Measurements from ENCODE around the gene RASD1.

Gene RASD1

GRCh38 chr17:17526369-17526768 is 30.2 kb upstream of the RASD1 start:
- Histone ChIP-seq H2AFZ (ENCODE audit: low read length) (no peak overlapping the region), H3K27me3 (replicated peaks; ENCODE audit: insufficient read depth, low read length) (no peaks in the 10 kb centered on the region), H3K27ac (ENCODE audit: low read length) (no peak overlapping the region), H3K4me1 (ENCODE audit: low read length) (no peaks in the 10 kb centered on the region), H3F3A (ENCODE audit: insufficient read depth, low read length) (no peaks in the 10 kb centered on the region), H4K20me1 (ENCODE audit: insufficient read depth, low read length) (no peaks in the 10 kb centered on the region), H3K9me3 (replicated peaks; ENCODE audit: insufficient read depth, low read length) (no peaks in the 10 kb centered on the region), H3K4me2 (ENCODE audit: low read depth, low read length) (no peak overlapping the region), H3K4me3 (ENCODE audit: low read length) (no peak overlapping the region), H3K9ac (ENCODE audit: low read length) (no peak overlapping the region), H3K36me3 (replicated peaks; ENCODE audit: insufficient read depth, low read length) (no peaks in the 10 kb centered on the region), H3K9me2 (replicated peaks; ENCODE audit: insufficient read depth, low read length) (no peaks in the 10 kb centered on the region), H3K79me2 (ENCODE audit: low read length) (no peaks in the 10 kb centered on the region)
- no peak for DNase-seq
- TF ChIP-seq EZH2phosphoT487 (IDR thresholded peaks at IDR 0.05; ENCODE audit: low read length): no peak
- no peak for TF ChIP-seq CTCF (IDR thresholded peaks at IDR 0.05; ENCODE audit: low read length)
- TF ChIP-seq EZH2 (optimal IDR thresholded peaks at IDR 0.05; ENCODE audit: low read depth, low read length): no peak

GRCh38 chr17:17525956-17526355 is 29.8 kb upstream of the RASD1 start:
- Histone ChIP-seq H3K9me2 (replicated peaks; ENCODE audit: insufficient read depth, low read length) (no peaks in the 10 kb centered on the region), H3K9ac (ENCODE audit: low read length) (no peak overlapping the region), H2AFZ (ENCODE audit: low read length) (no peak overlapping the region), H3F3A (ENCODE audit: insufficient read depth, low read length) (no peaks in the 10 kb centered on the region), H3K4me2 (ENCODE audit: low read depth, low read length) (no peak overlapping the region), H3K27ac (ENCODE audit: low read length) (no peak overlapping the region), H3K27me3 (replicated peaks; ENCODE audit: insufficient read depth, low read length) (no peaks in the 10 kb centered on the region), H3K36me3 (replicated peaks; ENCODE audit: insufficient read depth, low read length) (no peaks in the 10 kb centered on the region), H4K20me1 (ENCODE audit: insufficient read depth, low read length) (no peaks in the 10 kb centered on the region), H3K79me2 (ENCODE audit: low read length) (no peaks in the 10 kb centered on the region), H3K9me3 (replicated peaks; ENCODE audit: insufficient read depth, low read length) (no peaks in the 10 kb centered on the region), H3K4me3 (ENCODE audit: low read length) (no peak overlapping the region), H3K4me1 (ENCODE audit: low read length) (no peaks in the 10 kb centered on the region)
- TF ChIP-seq EZH2phosphoT487 (IDR thresholded peaks at IDR 0.05; ENCODE audit: low read length): no peak
- DNase-seq: no peak

GRCh38 chr17:17525311-17525710 is 29.1 kb upstream of the RASD1 start:
- TF ChIP-seq CTCF (IDR thresholded peaks at IDR 0.05; ENCODE audit: low read length) (no peak), EZH2 (optimal IDR thresholded peaks at IDR 0.05; ENCODE audit: low read depth, low read length) (no peak), EZH2phosphoT487 (IDR thresholded peaks at IDR 0.05; ENCODE audit: low read length) (no peak)
- Histone ChIP-seq H3K27me3 (replicated peaks; ENCODE audit: insufficient read depth, low read length) (no peaks in the 10 kb centered on the region), H4K20me1 (ENCODE audit: insufficient read depth, low read length) (no peaks in the 10 kb centered on the region)

GRCh38 chr17:17523731-17524490 is 27.7 kb upstream of the RASD1 start:
- Histone ChIP-seq H3K9ac (ENCODE audit: low read length) (no peak overlapping the region), H3K36me3 (replicated peaks; ENCODE audit: insufficient read depth, low read length) (no peaks in the 10 kb centered on the region), H3K79me2 (ENCODE audit: low read length) (no peaks in the 10 kb centered on the region), H3K4me1 (ENCODE audit: low read length) (no peaks in the 10 kb centered on the region), H4K20me1 (ENCODE audit: insufficient read depth, low read length) (no peaks in the 10 kb centered on the region), H3K27ac (ENCODE audit: low read length) (no peak overlapping the region), H3K4me3 (ENCODE audit: low read length) (no peak overlapping the region), H3K27me3 (replicated peaks; ENCODE audit: insufficient read depth, low read length) (no peaks in the 10 kb centered on the region), H3K9me2 (replicated peaks; ENCODE audit: insufficient read depth, low read length) (no peaks in the 10 kb centered on the region), H3K9me3 (replicated peaks; ENCODE audit: insufficient read depth, low read length) (no peaks in the 10 kb centered on the region), H3F3A (ENCODE audit: insufficient read depth, low read length) (no peaks in the 10 kb centered on the region), H2AFZ (ENCODE audit: low read length) (no peak overlapping the region), H3K4me2 (ENCODE audit: low read depth, low read length) (no peak overlapping the region)
- DNase-seq: no peak
- TF ChIP-seq CTCF (IDR thresholded peaks at IDR 0.05; ENCODE audit: low read length) (no peak), EZH2phosphoT487 (IDR thresholded peaks at IDR 0.05; ENCODE audit: low read length) (no peak), EZH2 (optimal IDR thresholded peaks at IDR 0.05; ENCODE audit: low read depth, low read length) (no peak)

More at GRCh38 chr17:17525311-17525710, 29.1 kb upstream of the RASD1 start:
- DNase-seq: no peak
- Histone ChIP-seq H3K4me3 (ENCODE audit: low read length) (no peak overlapping the region), H3K79me2 (ENCODE audit: low read length) (no peaks in the 10 kb centered on the region), H3K27ac (ENCODE audit: low read length) (no peak overlapping the region), H3K4me2 (ENCODE audit: low read depth, low read length) (no peak overlapping the region), H3K9ac (ENCODE audit: low read length) (no peak overlapping the region), H2AFZ (ENCODE audit: low read length) (no peak overlapping the region), H3K9me2 (replicated peaks; ENCODE audit: insufficient read depth, low read length) (no peaks in the 10 kb centered on the region), H3K36me3 (replicated peaks; ENCODE audit: insufficient read depth, low read length) (no peaks in the 10 kb centered on the region), H3K4me1 (ENCODE audit: low read length) (no peaks in the 10 kb centered on the region), H3F3A (ENCODE audit: insufficient read depth, low read length) (no peaks in the 10 kb centered on the region), H3K9me3 (replicated peaks; ENCODE audit: insufficient read depth, low read length) (no peaks in the 10 kb centered on the region)

Measured in MM.1S (cell line).